ENCODE data around the gene FLVCR1. TPM values are rescaled to one million over a fixed set of nuclear protein-coding genes. Genes with fewer than 3 reads are reported as not detected.

FLVCR1 gene
- total RNA-seq, 1 donor from 2014 or later, result 6.9 TPM

GRCh38 chr1:212946872-212947271 is 88.8 kb downstream of the FLVCR1 start:
- no peak for TF ChIP-seq CTCF (conservative IDR thresholded peaks at IDR 0.05; ENCODE audit: low read depth, low read length)
- DNase-seq (ENCODE audit: low read depth), result no peak
- no peak overlapping the region for H3K4me3 ChIP-seq (ENCODE audit: low read depth, low read length)

Other genes starting within 250 kb of the FLVCR1 start
- gene ATF3, start 249.5 kb upstream of the FLVCR1 start, total RNA-seq, result 10.1 and 18.9 TPM in 2 replicates
- gene BATF3, start 158.4 kb upstream of the FLVCR1 start, total RNA-seq, result 2.5 TPM in 1 of 2 replicates, not detected in the other
- 31.2 and 52.6 TPM in 2 replicates for gene NSL1, start 66.5 kb upstream of the FLVCR1 start, total RNA-seq
- gene TATDN3, start 66.4 kb upstream of the FLVCR1 start, total RNA-seq, result 10.7 and 12.9 TPM in 2 replicates
- not detected in 2 replicates for gene SPATA45, start 10.6 kb upstream of the FLVCR1 start, total RNA-seq
- 0.63 and 3.3 TPM in 2 replicates for gene VASH2, start 92.3 kb downstream of the FLVCR1 start, total RNA-seq
- gene ANGEL2, start 157.6 kb downstream of the FLVCR1 start, total RNA-seq, result 14.8 and 27.4 TPM in 2 replicates
- 8.3 and 8.5 TPM in 2 replicates for gene RPS6KC1, start 193.0 kb downstream of the FLVCR1 start, total RNA-seq